DND-41 (cell line): ENCODE results near the gene PCNX1.

Experiments used
- ATAC-seq: fragments of 200-7000 bp; cut with Tn5 transposase; 3 replicates; pipeline ENCODE4 v1.9.1; 2021; ENCODE audit warnings: low read depth; ENCODE audit not compliant: insufficient read depth
- DNase-seq: peaks from one replicate; pipeline ENCODE4 v3.0.0-alpha.2; 2020
- H2AFZ ChIP-seq: 2 replicates; pipeline ENCODE4 v1.6.0; 2012; ENCODE audit warnings: low read depth, low read length
- H3K27ac ChIP-seq: 2 replicates; pipeline ENCODE4 v1.5.1; 2012; ENCODE audit warnings: low read length, inconsistent platforms
- H3K27me3 ChIP-seq: fragments of 200-600 bp; sonication (generic); 2 replicates; pipeline ENCODE4 v1.6.0; 2012; ENCODE audit warnings: low read length, mild to moderate bottlenecking, inconsistent platforms; ENCODE audit not compliant: insufficient read depth, poor library complexity
- H3K36me3 ChIP-seq: 2 replicates; pipeline ENCODE4 v1.5.1; 2012; ENCODE audit warnings: low read length, inconsistent platforms; ENCODE audit not compliant: insufficient read depth
- H3K4me1 ChIP-seq: 2 replicates; pipeline ENCODE4 v1.5.1; 2012; ENCODE audit warnings: mild to moderate bottlenecking, low read length; ENCODE audit not compliant: insufficient read depth
- H3K4me2 ChIP-seq: 2 replicates; pipeline ENCODE4 v1.6.0; 2012; ENCODE audit warnings: mild to moderate bottlenecking, moderate library complexity, low read length, inconsistent platforms; ENCODE audit not compliant: insufficient read depth
- H3K4me3 ChIP-seq, 2 experiments: fragments of 200-600 bp in 1 of 2; shearing (Covaris generic) in 1 of 2; 2 replicates each; pipeline ENCODE4 v1.5.1; 2012 to 2016; ENCODE audit warnings: inconsistent platforms in 2 of 2, low read length in 2 of 2, mild to moderate bottlenecking in 2 of 2, low read depth in 1 of 2, moderate library complexity in 1 of 2
- H3K79me2 ChIP-seq: 2 replicates; pipeline ENCODE4 v1.6.0; 2012; ENCODE audit warnings: low read length, inconsistent platforms; ENCODE audit not compliant: insufficient read depth
- H3K9ac ChIP-seq: 2 replicates; pipeline ENCODE4 v1.6.0; 2012; ENCODE audit warnings: low read depth, mild to moderate bottlenecking, inconsistent platforms, low read length, moderate library complexity
- H3K9me3 ChIP-seq: 2 replicates; pipeline ENCODE4 v1.5.1; 2012; ENCODE audit warnings: low read length, moderate library complexity, mild to moderate bottlenecking, inconsistent platforms; ENCODE audit not compliant: insufficient read depth, severe bottlenecking
- H4K20me1 ChIP-seq: 2 replicates; pipeline ENCODE4 v1.6.0; 2012; ENCODE audit warnings: low read length; ENCODE audit not compliant: insufficient read depth
- CTCF ChIP-seq: IDR thresholded peaks from 2 replicates; pipeline ENCODE4 v1.5.1; 2012; ENCODE audit warnings: borderline replicate concordance, low read length, moderate library complexity, mild to moderate bottlenecking; ENCODE audit not compliant: poor library complexity, severe bottlenecking; ENCODE audit errors: extremely low read depth
- EZH2 ChIP-seq: IDR thresholded peaks from 3 replicates; pipeline ENCODE4 v1.6.1; 2012; ENCODE audit warnings: borderline replicate concordance, low read depth, mild to moderate bottlenecking, moderate library complexity, low read length, inconsistent platforms; ENCODE audit not compliant: severe bottlenecking

Gene PCNX1

DNA sequence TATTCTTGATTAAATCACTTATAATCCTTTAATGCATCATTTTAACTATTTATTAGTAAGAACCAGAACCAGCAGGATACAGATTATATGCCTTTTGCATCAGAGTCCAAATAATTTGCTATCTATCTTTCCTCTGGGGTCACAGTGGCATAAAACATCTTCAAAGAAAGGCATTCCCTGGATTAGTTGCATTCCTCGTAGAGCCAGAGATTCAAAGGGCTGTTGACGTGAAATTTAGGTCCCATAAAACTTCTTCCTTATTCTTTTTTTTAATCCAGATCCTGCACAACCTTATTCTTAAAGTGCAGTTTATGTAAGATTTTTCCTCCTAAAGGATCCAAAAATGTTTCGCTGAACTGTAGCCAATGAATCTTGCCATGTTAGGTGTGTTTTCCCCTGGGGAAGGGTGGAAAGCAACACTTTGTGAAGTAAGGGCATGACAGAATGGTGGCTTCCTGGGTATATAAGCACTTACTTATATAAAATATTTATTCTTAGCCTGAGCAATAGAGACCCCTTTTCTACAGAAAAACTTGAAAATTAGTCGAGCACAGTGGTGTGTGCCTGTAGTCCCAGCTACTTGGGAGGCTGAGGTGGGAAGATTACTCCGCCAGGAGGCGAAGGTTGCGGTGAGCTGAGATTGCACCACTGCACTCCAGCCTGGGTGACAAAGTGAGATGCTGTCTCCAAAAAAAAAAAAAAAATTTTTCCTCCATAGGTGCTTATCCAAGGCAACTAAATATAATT is 208.7 kb downstream of the PCNX1 start:
- no peak overlapping the region for H3K27ac ChIP-seq
- H3K4me2 ChIP-seq, result no peak overlapping the region
- H3K79me2 ChIP-seq, result no peaks in the 10 kb centered on the region
- no peaks in the 10 kb centered on the region for H3K4me1 ChIP-seq
- no peaks in the 10 kb centered on the region for H4K20me1 ChIP-seq
- TF ChIP-seq EZH2 (no peak), CTCF (no peak)
- no peaks in the 10 kb centered on the region for H3K27me3 ChIP-seq
- ATAC-seq (no peak), DNase-seq (no peak)
- H3K4me3 ChIP-seq, result no peak overlapping the region
- H2AFZ ChIP-seq, result no peak overlapping the region
- peaks cover 11% of the 10 kb centered on the region; the same call in 1 of the 2 replicates for H3K36me3 ChIP-seq
- no peak overlapping the region for H3K9ac ChIP-seq
- no peaks in the 10 kb centered on the region for H3K9me3 ChIP-seq

GRCh38 chr14:71116568-71117122 is 209.4 kb downstream of the PCNX1 start:
- H2AFZ ChIP-seq, result no peak overlapping the region
- no peak for ATAC-seq
- H3K36me3 ChIP-seq, result peaks cover 7% of the 10 kb centered on the region; the same call in 1 of the 2 replicates
- H3K4me3 ChIP-seq, result no peak overlapping the region
- H3K9ac ChIP-seq, result no peak overlapping the region
- no peak overlapping the region for H3K4me2 ChIP-seq
- H3K9me3 ChIP-seq, result no peaks in the 10 kb centered on the region
- H3K4me1 ChIP-seq, result no peaks in the 10 kb centered on the region
- no peaks in the 10 kb centered on the region for H3K27me3 ChIP-seq
- H4K20me1 ChIP-seq, result no peaks in the 10 kb centered on the region
- TF ChIP-seq EZH2 (no peak), CTCF (no peak)
- H3K79me2 ChIP-seq, result no peaks in the 10 kb centered on the region
- no peak overlapping the region for H3K27ac ChIP-seq
- no peak for DNase-seq

GRCh38 chr14:71117839-71118743 is 210.8 kb downstream of the PCNX1 start:
- H4K20me1 ChIP-seq, result no peaks in the 10 kb centered on the region
- TF ChIP-seq CTCF (no peak), EZH2 (no peak)
- no peak overlapping the region for H3K27ac ChIP-seq
- H3K9me3 ChIP-seq, result no peaks in the 10 kb centered on the region
- peaks cover 3% of the 10 kb centered on the region; the same call in 1 of the 2 replicates for H3K36me3 ChIP-seq
- H3K4me2 ChIP-seq, result no peak overlapping the region
- DNase-seq, result no peak
- no peak overlapping the region for H3K4me3 ChIP-seq
- ATAC-seq, result no peak
- no peaks in the 10 kb centered on the region for H3K27me3 ChIP-seq
- H3K4me1 ChIP-seq, result no peaks in the 10 kb centered on the region
- H3K9ac ChIP-seq, result no peak overlapping the region
- no peak overlapping the region for H2AFZ ChIP-seq
- no peaks in the 10 kb centered on the region for H3K79me2 ChIP-seq
